Measurements from ENCODE around the gene C2orf15.
A peak's percentile ranks its signal among the peaks of the same experiment; 100 is the strongest.
"Not testable (repeated sequence)": the region's sequence is repeated elsewhere in the genome, so short reads cannot be mapped to it uniquely, and the experiment has no call there.

C2orf15 gene

DNA sequence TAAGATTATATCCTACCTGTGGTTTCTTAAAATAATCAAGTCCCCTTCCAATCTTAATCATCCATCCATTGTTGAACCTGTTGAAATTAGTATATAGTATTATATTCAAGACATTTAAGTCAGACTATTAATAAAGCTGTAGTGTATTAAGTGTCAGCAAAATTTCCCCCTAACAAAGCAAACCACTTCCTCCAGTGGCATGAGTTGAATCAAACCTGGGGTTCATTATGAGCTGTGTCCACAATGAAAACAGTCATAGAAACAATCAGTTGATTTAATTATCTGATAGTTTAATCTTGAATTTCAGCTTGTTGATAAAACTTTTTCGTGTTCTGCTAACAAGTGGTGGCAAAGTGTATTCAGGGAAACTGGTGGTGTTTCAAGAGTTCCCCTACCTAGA lies 28.0 kb downstream of the C2orf15 start:
- no peak for FAIRE-seq

DNA sequence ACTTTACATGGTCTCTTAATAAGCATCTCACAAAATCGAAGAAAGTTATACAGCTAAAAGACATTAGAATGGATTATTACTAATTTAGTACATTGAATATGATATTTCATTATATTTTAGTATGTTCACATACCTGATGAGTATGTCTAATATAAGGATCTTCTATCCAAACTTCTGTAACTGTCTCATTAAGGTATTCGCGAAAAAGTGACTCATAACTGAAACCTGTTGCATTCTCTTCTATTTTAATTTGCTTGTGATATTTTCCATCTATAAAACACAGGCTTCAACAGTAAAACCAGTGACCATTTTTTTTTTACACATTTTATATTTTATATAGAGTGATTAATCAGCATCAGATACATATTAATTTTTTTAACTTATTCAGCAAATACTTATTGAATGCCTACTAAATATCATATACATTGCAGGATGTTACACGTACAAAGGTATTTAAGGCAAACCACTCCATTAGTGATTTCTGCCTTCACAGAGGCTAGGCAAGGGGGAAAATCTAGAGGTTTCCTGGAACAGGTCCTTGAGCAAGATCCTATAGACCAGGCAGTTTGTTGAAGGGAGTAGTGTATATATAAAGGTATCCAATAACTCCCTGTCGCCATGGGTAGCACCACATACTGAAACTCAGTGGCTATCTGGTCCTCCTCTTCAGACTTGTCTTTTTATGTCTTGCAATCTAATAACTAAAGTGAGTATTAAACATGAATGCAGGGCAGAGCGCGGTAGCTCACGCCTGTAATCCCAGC lies 30.1 kb downstream of the C2orf15 start:
- FAIRE-seq, result no peak

DNA sequence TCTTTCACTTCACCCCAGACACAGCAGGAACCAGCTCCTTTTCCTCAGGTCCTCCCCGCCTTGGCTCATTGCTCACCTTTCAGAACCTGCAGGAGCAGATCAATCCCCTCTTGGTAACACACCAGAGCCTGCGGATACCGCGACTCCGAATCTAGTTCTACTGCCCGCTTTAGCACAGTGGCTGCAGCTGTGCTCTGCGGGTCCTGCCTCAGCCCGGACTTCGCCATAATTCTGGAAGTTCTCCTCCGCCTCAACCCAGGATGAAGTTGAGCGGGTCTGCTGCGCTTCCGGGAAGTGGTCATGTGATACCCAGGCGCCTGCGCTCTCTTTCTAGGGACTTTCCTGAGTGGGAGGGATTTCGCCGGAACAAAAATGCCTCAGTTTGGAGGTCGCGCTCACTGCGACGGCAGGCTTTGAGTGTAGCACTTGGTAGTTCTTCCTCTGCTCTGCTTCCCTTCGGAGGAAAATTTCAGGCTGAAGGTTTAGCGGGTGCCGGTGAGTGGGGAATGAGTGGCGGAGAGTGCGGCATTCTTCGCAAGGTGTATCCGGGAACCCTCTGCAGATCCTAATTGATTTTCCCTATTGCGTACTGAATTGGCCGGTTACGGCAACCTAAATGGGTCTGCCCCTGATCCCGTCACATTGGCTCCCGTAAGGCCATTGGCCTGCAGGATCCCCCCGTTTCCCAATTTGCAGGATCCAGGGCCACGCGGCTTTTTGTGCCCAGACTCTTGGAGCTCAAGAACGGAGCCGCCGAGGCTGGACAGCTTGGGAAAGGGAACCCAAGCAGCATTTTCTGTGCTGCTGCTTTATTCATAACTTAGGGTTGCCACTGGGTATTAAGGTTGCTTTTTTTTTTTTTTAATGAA lies 39.5 kb downstream of the C2orf15 start, which contains the start of the genes MITD1 and MRPL30:
Gene MITD1 (minus strand): TSS at position 304 of the 869 bp plus-strand sequence. CDS start 77 bp downstream, at position 227.
Gene MRPL30 (plus strand): TSS at position 430 of the 869 bp plus-strand sequence. CDS start 5,020 bp downstream, outside the sequence.
- FAIRE-seq, result peak; percentile 49

DNA sequence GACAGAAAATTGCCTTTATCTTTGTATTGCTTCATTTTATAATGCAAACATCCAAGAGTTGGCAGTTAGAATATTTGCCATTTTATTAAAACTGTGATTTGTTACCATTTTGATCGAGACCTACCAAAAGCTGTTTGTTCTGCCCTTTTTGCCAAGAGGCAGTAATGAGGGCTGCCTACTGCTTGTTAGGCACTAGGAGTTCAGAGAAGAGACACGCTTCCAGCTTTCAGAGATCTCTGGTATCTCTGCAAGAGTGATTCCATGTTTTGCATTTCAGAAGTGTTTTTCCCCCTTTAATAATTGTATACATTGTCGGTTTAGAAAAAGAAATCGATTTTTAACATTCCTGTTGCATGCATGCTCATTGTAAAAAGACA lies 40.1 kb downstream of the C2orf15 start:
- FAIRE-seq, result no peak

DNA sequence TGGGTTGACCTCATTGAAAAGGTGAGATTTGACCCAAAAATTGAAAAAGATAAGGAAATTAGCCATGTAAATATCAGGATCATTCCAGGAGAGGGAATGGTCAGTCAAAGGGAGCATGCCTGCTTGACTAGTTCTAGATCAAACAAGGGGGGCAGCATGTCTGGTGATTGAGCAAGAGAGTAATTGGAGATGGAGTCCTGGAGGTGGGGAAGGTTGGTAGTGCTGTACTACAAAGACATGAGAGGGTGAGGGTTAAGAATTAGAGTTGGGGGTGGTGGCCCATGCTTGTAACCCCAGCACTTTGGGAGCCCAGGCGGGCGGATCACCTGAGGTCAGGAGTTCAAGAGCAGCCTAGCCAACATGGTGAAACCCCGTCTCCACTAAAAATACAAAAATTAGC lies 41.5 kb downstream of the C2orf15 start:
- no peak for FAIRE-seq

DNA sequence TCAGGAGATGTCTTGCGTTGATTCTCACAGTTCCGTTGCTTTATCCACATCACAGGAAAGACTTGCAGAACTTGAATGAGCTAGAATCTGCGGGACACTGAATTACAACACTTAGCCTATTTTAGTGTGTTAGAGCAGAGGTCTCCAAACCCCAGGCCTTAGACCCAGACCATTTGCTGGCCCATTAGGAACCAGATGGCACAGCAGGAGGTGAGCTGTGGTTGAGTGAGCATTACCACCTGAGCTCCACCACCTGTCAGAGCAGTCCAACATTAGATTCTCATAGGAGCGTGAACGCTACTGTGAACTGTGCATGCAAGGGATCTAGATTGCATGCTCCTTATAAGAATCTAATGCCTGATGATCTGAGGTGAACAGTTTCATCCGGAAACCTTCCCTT lies 43.3 kb downstream of the C2orf15 start:
- no peak for FAIRE-seq

DNA sequence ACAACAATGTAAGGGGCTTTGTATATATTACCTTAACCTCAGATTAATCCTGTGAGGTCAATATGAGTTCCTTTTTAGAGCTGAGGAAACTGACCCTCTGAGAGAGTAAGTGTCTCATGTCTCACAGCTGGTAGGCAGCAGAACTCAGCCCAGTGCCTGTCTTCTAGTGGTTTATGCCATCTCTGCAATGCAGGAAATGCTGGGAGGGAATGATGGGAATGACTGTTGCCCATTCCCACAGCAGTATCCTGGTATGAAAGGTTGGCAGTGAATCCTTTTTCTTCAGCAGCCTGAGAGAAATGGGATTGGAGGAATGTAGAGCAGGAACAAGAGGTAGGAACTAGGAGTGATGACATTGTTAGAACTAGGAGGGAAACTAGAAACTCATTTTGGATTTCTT lies 45.5 kb downstream of the C2orf15 start:
- FAIRE-seq, result no peak

DNA sequence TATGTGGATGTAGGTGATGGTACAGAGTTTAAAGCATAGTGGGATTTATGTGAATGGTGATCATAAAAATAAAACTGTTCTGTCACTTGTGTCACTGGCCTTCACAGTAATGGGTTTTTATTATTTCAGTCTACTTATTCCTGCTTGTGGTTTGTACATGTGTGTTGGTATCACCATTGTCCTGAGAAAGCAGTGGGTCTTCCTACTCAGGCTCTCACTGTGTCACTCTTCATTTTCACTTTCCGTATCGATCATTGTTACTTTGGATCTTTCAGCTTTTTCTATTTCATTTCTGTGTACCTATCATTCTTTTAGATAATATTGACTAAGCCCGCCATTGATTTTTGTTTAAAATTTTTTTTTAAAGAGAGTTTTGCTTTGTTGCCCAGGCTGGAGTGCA lies 46.9 kb downstream of the C2orf15 start:
- no peak for FAIRE-seq

DNA sequence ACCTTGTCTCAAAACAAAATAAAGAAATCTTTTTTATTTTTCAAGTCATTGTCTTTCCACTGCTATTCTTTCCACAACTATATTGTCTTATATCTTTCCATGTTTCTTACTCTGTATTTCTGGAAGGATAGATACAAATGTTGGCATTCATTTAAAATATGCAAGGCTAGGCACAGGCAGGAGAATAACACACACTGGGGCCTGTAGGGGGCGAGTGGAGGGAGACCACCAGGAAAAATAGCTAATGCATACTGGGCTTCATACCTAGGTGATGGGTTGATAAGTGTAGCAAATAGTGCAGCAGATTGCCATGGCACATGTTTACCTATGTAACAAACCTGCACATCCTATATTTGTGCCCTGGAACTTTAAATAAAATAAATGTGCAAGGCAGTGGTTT lies 49.0 kb downstream of the C2orf15 start:
- no peak for FAIRE-seq

DNA sequence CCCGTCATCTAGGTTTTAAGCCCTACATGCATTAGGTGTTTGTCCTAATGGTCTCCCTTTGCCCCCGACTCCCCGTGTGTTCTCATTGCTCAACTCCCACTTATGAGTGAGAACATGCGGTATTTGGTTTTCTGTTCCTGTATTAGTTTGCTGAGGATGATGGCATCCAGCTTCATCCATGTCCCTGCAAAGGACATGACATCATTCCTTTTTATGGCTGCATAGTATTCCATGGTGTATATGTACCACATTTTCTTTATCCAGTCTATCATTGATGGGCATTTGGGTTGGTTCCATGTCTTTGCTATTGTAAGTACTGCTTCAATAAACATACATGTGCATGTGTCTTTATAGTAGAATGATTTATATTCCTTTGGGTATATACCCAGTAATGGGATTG lies 50.9 kb downstream of the C2orf15 start:
- not testable (repeated sequence) for FAIRE-seq

DNA sequence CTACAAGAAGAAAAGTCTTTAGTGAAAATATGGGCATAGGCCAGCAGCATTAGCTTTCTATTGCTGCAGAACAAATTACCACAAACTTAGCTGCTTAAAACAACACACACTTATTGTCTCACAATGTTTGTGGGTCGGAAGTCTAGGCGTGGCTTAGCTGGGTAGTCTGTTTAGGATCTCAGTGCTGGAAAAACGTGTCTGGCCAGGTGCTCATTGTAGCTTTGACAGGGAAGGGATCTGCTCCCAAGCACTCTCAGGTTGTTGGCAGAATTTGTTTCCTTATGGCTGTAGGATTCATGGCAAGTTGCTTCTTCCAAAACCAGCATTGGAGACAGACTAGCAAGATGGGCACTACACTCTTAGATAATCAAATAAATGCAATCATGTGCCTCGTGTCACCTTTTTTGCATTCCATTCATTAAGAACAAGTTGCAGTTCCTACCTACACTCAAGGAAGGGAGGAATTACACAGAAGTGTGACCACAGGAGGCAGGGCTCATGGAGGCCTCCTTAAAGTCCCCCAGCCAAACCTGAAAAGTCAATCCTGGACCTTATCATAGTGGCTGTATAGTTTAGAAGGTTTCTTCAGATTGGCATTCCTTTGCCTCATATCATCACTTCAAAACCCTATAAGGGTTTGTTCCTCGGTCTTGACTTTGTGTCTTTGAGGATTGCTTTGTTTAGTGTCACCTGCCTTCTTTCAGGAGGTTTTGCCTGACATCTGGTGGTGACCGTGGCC lies 56.8 kb downstream of the C2orf15 start:
- no peak for FAIRE-seq

DNA sequence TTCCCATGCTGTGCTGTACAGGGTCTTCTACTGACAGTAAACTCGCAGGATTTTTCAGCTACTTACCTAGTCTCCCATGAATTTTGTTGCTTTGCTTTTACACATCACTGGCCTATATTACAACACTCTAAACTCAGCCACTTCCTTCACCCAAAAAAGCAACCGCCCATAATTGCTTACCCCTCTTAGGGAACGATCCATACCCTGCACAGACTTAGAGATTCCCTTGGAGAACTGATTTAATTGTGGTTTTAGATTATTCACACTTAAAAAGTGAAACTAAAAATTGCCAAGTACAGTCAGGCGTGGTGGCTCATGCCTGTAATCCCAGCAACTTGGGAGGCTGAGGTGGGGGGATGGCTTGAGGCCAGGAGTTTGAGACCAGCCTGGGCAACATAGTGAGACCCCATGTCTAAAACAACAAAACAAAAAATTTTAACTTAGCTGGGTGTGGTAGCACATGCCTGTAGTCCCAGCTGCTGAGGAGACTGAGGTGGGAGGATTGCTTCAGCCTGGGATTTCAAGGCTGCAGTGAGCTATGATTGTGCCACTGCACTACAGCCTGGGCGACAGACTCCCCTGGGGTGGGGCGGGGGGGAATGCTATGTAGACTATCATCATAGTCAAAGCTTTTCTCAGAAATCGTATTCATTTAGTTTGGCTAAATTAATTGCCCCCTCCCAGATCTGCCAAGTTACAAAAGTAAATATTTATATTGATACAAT lies 58.7 kb downstream of the C2orf15 start:
- FAIRE-seq, result no peak

Data from TTC549 (cell line).